C4-2B (cell line): ENCODE data around the gene CFAP74.
A peak's percentile ranks its signal among the peaks of the same experiment; 100 is the strongest.

Experiments used
- H3K27ac ChIP-seq: fragments of 450-650 bp; 2 replicates; pipeline ENCODE4 v1.5.1; 2017
- CTCF ChIP-seq: fragments of 450-650 bp; conservative IDR thresholded peaks from 2 replicates; pipeline ENCODE4 v1.5.1; 2017; ENCODE audit warnings: mild to moderate bottlenecking
- ZFX ChIP-seq: fragments of 450-650 bp; IDR thresholded peaks from 2 replicates; pipeline ENCODE4 v1.6.1; 2017

The CFAP74 gene

GRCh38 chr1:2000850-2001249 is 2.7 kb downstream of the CFAP74 start:
- TF ChIP-seq CTCF, result no peak
- no peak for TF ChIP-seq ZFX
- H3K27ac ChIP-seq, result peak overlapping the region; percentile 66

- H3K27ac ChIP-seq, result peak overlapping the region; percentile 66; the same call in 1 of the 2 replicates
- TF ChIP-seq CTCF (no peak), ZFX (no peak)
These were observed 3.2 kb downstream of the CFAP74 start for GRCh38 chr1:2000432-2000831.

GRCh38 chr1:1997576-1997975 is 6.0 kb downstream of the CFAP74 start:
- TF ChIP-seq ZFX, result no peak
- no peak for TF ChIP-seq CTCF
- H3K27ac ChIP-seq, result no peak overlapping the region

GRCh38 chr1:1996207-1996651 is 7.4 kb downstream of the CFAP74 start:
- TF ChIP-seq ZFX (no peak), CTCF (no peak)
- H3K27ac ChIP-seq, result no peak overlapping the region

GRCh38 chr1:1994536-1994935 is 9.1 kb downstream of the CFAP74 start:
- H3K27ac ChIP-seq, result no peak overlapping the region
- TF ChIP-seq CTCF (no peak), ZFX (no peak)

- TF ChIP-seq CTCF, result no peak
- TF ChIP-seq ZFX, result no peak
- H3K27ac ChIP-seq, result no peak overlapping the region
These were observed 13.4 kb downstream of the CFAP74 start for GRCh38 chr1:1990222-1990621.

- TF ChIP-seq ZFX (no peak), CTCF (no peak)
- no peak overlapping the region for H3K27ac ChIP-seq
These were observed 13.8 kb downstream of the CFAP74 start for GRCh38 chr1:1989789-1990188.
